Fibroblast of the aortic adventitia (primary cell): ENCODE data around the gene CIAO2A. TPM values are rescaled to one million over a fixed set of nuclear protein-coding genes. Genes with fewer than 3 reads are reported as not detected.
A peak's percentile ranks its signal among the peaks of the same experiment; 100 is the strongest.

ENCODE experiments used
- DNase-seq: peaks from one replicate; pipeline ENCODE4 v3.0.0-alpha.2; 2010; ENCODE audit warnings: low read depth
- H3K4me3 ChIP-seq: 2 replicates; pipeline ENCODE4 v1.5.1; 2011; ENCODE audit warnings: low read depth, mild to moderate bottlenecking, control low read depth, low read length, moderate library complexity
- total RNA-seq: library from RNA; depleted of rRNA; stranded (reverse); fragments of >200 nt; gene quantifications from 2 replicates; pipeline ENCODE4 v1.2.3, GENCODE V29; 2012; ENCODE audit warnings: low replicate concordance
- TF ChIP-seq, protein P1 (sequence below): IDR thresholded peaks from 2 replicates; pipeline ENCODE4 v1.5.1; 2011; ENCODE audit warnings: mild to moderate bottlenecking, low read length, control low read depth, inconsistent platforms; ENCODE audit not compliant: insufficient read depth

CIAO2A gene
- total RNA-seq, 1 donor, result 57.5 TPM

DNA sequence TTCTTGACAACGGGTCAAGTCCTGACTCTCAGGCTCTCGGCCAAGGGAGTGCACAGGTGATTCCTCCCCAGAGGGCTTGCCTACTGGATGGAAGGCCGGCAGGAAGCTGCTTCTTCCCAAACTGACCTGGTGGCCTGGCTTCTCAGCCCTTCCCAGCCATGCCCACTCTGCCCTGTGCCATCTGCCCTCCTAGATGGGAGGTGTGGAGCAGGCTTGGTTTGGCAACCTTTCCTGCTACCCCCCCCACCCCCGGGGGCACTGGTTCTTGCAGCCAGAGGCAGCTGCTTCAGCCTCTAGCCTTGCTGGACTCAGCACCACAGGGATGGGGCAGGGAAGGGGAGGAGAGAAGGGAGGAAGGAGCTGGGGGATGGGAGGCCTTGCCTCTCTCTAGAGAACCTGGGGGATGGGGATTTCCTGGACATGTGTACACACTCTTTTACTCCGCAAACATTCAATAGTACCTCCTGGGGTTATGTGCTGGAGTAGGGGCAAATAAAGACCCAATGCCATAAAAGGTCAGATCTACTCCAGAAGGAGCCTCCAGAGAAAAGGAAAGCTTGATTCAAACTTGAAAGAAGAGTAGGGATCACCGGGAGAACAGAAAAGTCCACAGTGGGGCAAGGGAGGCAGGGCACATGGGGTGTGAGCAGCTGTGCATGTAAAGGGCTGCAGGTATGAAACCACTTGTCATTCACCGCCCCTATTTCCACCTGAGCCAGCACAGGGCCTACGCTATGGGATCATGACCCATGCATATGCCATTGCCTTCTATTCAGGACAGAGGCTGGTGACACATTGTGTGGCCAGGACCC lies 43.2 kb downstream of the CIAO2A start:
- no peak overlapping the region for H3K4me3 ChIP-seq
- DNase-seq, result no peak
- TF ChIP-seq, protein P1, sequence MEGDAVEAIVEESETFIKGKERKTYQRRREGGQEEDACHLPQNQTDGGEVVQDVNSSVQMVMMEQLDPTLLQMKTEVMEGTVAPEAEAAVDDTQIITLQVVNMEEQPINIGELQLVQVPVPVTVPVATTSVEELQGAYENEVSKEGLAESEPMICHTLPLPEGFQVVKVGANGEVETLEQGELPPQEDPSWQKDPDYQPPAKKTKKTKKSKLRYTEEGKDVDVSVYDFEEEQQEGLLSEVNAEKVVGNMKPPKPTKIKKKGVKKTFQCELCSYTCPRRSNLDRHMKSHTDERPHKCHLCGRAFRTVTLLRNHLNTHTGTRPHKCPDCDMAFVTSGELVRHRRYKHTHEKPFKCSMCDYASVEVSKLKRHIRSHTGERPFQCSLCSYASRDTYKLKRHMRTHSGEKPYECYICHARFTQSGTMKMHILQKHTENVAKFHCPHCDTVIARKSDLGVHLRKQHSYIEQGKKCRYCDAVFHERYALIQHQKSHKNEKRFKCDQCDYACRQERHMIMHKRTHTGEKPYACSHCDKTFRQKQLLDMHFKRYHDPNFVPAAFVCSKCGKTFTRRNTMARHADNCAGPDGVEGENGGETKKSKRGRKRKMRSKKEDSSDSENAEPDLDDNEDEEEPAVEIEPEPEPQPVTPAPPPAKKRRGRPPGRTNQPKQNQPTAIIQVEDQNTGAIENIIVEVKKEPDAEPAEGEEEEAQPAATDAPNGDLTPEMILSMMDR, result no peak

DNA sequence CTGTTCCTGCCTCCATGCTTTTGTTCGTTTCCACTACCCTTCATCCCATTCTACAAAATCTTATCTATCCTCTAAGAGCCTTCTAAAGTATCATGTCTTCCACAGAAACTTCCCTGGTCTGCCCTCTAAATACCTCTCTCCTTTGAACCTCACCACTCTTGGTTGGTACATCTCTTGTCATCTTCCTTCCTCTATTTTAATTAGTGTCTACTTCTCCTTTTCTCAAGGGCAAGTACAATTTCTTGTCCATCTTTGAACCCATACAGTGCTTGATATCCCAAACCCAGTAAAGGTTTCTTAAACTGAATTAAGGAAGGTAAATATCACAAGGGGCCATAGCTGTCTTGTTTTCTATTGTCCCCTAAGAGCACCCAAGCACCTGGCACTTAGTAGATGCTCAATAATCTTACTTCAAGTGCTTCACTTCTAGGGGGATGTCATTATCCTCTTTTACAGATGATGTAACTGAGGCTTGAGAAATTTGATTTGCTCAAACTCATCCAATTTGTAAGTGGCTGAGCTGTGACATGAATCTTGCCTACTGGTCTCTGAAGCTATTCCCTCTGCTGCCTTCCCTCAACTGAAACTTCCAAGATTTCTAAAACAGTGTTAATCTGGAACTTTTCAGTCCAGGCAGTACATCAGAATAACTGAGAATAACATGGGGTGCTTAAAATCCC lies 44.7 kb downstream of the CIAO2A start:
- DNase-seq, result no peak
- no peak overlapping the region for H3K4me3 ChIP-seq
- TF ChIP-seq, protein P1, result no peak

DNA sequence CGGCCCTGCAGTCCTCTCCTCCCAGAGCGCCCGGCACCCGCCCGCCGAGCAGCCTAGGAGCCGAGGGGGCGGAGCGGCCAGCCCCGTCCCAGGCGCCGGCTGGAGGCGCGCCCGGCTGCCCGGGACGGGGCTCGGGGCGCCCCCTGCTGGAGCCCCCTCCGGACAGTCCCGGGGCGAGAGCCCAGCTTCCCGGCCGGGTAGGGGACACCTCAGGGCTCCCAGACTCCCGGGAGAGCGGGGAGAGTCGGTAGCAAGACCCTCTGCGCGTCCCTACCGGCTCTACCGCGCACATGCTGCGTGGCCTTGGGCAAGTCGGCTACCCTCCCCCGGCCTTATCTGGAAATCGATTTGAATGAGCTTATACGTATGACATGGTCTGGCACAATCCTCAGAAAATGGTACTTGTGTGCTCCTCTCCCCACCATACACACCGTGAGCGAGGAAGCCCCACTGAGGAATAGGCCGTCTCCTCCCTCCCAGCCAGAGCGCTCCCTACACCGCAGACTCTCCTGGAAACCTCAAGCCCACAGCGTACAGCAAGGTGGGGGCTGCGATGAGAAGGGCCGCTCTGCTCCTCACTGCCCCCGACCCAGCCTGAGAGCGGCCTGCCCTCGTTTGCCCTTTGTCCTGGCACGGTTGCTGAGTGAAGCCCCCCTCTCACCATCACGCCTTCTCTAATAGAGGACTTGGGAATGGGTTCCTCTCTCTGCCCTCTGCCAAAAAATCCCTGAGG lies 47.1 kb downstream of the CIAO2A start, which contains the start of gene DAPK2:
Gene DAPK2, minus strand, starts transcription at position 65 of the 733 bp plus-strand sequence. CDS start 6,224 bp downstream, outside the sequence.
- H3K4me3 ChIP-seq, result peak within 1 kb of the TSS; percentile 62
- peak; percentile 35 for DNase-seq
- TF ChIP-seq, protein P1, result peak; percentile 53

DNA sequence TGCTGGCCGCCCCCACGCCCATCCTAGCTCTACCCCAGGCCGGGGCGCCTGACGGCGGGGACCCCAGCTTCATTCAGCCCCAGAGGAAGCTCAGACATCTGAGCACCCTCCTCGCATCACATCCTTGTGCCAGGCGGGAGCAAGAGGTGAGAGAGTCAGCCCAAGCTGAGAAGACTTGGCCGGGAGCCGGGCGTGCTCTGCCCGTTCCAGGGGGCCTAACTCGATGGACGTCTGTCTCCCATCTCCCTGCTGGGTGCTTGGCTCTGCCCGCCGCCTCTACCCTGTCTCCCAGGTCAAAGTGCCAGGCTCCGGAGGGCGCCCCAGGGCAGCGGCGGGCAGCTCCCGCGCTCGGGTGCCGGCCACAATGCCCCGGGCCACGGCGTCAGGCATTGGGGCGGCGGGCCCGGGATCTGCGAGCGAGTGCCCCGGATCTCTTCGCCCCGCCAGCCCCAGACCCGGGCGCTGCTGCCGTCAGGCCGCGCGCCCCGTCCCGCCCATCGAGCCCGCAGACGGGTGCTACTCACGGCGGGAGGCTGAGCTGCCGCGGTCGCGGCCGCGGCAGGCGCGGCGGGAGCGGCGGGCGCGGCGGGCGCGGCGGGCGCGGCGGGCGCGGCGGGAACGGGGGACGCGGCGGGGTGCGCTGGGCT lies 47.7 kb downstream of the CIAO2A start:
- no peak for DNase-seq

DNA sequence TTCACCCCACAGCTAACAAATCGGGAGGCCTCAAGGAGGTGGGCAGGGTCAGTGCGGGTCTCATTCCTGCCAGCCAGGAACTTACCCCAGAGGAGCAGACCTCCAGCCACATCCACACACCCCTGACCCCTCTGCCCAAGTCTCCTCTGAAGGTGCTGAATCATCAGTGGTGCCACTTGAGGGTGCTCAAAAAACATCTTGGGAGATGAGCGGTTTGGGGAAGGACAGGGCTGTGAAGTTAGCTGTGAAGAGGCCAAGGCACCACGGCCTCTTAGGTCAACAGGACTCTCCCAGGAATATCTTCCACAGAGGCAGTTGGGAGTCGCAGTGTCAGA lies 48.6 kb downstream of the CIAO2A start:
- no peak overlapping the region for H3K4me3 ChIP-seq
- DNase-seq, result no peak
- TF ChIP-seq, protein P1, result no peak

More for the DNA sequence above, 47.7 kb downstream of the CIAO2A start:
- peak overlapping the region; percentile 62 for H3K4me3 ChIP-seq
- TF ChIP-seq, protein P1, result no peak

DNA sequence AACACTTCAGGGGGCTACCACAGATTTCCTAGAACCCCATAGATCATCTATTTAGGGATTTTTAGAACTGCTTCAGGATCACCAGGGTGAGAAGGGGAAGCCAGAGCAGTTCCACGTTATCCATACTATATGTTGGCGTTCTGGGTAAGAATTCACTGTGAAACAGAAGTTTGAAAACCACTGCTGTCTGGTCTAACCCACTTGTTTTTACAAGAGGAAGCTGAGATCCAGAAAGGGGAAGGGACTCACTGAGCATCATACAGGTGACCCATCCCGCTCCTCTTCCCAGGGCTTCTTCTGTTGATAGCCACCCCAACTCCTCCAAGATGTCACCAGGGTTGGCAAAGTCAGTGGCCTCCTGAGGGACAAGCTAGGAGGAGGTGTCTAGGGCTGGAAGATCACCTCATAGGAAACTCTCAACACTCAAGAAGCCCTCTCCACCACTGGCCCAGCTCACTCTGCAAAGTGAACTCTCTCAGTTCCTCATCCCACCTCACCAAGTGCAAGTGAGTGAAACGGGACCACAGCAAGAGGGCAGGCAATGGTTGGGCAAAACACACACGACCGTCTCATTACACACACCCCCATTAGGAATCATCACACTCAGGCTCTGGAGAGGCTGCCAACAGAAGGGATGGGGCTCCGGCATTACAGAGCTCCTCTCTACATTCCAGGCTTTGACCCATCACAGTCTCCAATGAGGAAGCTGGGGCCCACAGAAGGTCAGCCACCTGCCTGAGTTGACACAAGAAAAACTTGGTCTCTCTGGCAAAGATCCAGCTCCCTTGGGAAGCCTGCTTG lies 49.1 kb downstream of the CIAO2A start:
- no peak overlapping the region for H3K4me3 ChIP-seq
- no peak for DNase-seq
- TF ChIP-seq, protein P1, result no peak
